CD4-positive, CD25-positive, alpha-beta regulatory T cell (primary cell): Measurements from ENCODE around the gene TMEM163. TPM values are rescaled to one million over a fixed set of nuclear protein-coding genes. Genes with fewer than 3 reads are reported as not detected.

ENCODE experiments used
- ATAC-seq, 2 donors: fragments of 150-1000 bp; cut with Tn5 transposase; one replicate each; pipeline ENCODE4 v1.10.0; 2021; ENCODE audit warnings: low read depth in 2 of 2, moderate number of reproducible peaks in 2 of 2, moderate library complexity in 1 of 2
- DNase-seq, 3 donors: peaks; one replicate each; pipeline versions ENCODE4 v3.0.0 to v3.0.0-alpha.2; 2012 to 2022; ENCODE audit warnings: mixed read lengths in 1 of 3
- H3K27ac ChIP-seq: one replicate; pipeline ENCODE4 v1.7.0; 2013; ENCODE audit warnings: mild to moderate bottlenecking, low read length; ENCODE audit not compliant: insufficient read depth, poor library complexity, severe bottlenecking
- H3K27me3 ChIP-seq: one replicate; pipeline ENCODE4 v1.7.0; 2013; ENCODE audit warnings: low read length; ENCODE audit not compliant: control insufficient read depth, insufficient read depth
- H3K36me3 ChIP-seq: one replicate; pipeline ENCODE4 v1.7.0; 2013; ENCODE audit warnings: mild to moderate bottlenecking, low read length, moderate library complexity; ENCODE audit not compliant: control insufficient read depth, insufficient read depth
- H3K4me1 ChIP-seq: 2 replicates; pipeline ENCODE4 v1.7.0; 2013; ENCODE audit warnings: mild to moderate bottlenecking, low read length; ENCODE audit not compliant: insufficient read depth, control insufficient read depth, poor library complexity, severe bottlenecking
- H3K4me3 ChIP-seq: one replicate; pipeline ENCODE4 v1.7.0; 2013; ENCODE audit warnings: low read depth, mild to moderate bottlenecking, low read length, moderate library complexity
- H3K9me3 ChIP-seq, 2 experiments: 1 replicate in 1 of 2; 2 replicates in 1 of 2; pipeline ENCODE4 v1.7.0; 2013; ENCODE audit warnings: low read length in 2 of 2, mild to moderate bottlenecking in 1 of 2, moderate library complexity in 1 of 2; ENCODE audit not compliant: control insufficient read depth in 2 of 2
- H3K27ac Mint-ChIP-seq, 3 donors: one replicate each; pipeline ENCODE4 v1.8.0; 2020 to 2022; ENCODE audit warnings: mild to moderate bottlenecking in 3 of 3, mixed read lengths in 3 of 3, moderate library complexity in 2 of 3
- H3K27me3 Mint-ChIP-seq: one replicate; pipeline ENCODE4 v1.8.0; 2022; ENCODE audit warnings: mild to moderate bottlenecking, mixed read lengths
- H3K36me3 Mint-ChIP-seq: one replicate; pipeline ENCODE4 v1.8.0; 2020; ENCODE audit warnings: mixed read lengths
- H3K4me1 Mint-ChIP-seq, 4 donors: one replicate each; pipeline ENCODE4 v1.8.0; 2020 to 2022; ENCODE audit warnings: mixed read lengths in 4 of 4, mild to moderate bottlenecking in 1 of 4
- H3K4me3 Mint-ChIP-seq, 4 donors: one replicate each; pipeline ENCODE4 v1.8.0; 2020 to 2022; ENCODE audit warnings: mild to moderate bottlenecking in 4 of 4, mixed read lengths in 4 of 4, moderate library complexity in 3 of 4
- H3K9me3 Mint-ChIP-seq, 7 donors: one replicate each; pipeline ENCODE4 v1.8.0; 2020 to 2022; ENCODE audit warnings: mixed read lengths in 7 of 7, mild to moderate bottlenecking in 3 of 7, moderate library complexity in 2 of 7
- polyA plus RNA-seq, 4 donors: library from polyadenylated mRNA; unstranded; fragments of 300-500 nt; fragmentation: Illumina TruSeq; gene quantifications; one replicate each; pipeline ENCODE4 v1.2.3, GENCODE V29; 2021
- total RNA-seq: library from RNA; stranded (reverse); gene quantifications from one replicate; pipeline ENCODE4 v1.2.3, GENCODE V29; 2022

The TMEM163 gene
- total and polyA plus RNA-seq, 5 donors from 2014 or later: 0.08 to 1.0 (median 0.33) TPM

DNA sequence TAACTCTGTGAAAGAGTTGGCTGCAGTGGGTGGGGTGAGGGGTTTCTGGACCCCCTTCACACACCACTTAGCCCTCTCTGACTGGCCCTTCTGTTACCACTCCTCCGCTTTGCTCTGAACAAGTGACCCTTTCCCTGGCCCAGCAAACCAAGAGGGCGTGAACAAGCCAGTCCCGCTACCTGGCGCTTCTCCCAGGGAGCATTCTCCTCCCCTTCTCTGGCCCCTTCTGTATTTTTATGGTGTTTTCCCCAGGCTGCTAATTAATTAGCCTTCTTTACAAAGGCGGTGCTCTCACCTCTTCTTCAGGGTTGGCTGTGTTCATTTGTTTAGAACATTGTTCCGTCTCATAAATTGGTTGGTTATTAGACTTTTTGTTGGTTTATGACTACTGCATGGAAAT is 284.8 kb downstream of the TMEM163 start:
- Mint-ChIP-seq H3K4me3 (no peak overlapping the region), H3K4me1 (peaks cover 0 to 4% (median 0%) of the 10 kb centered on the region in 4 donors), H3K27me3 (no peaks in the 10 kb centered on the region), H3K36me3 (peaks cover 59% of the 10 kb centered on the region), H3K9me3 (no peaks in the 10 kb centered on the region), H3K27ac (no peak overlapping the region)
- Histone ChIP-seq H3K27ac (no peak overlapping the region), H3K9me3 (no peaks in the 10 kb centered on the region), H3K36me3 (peaks cover 51% of the 10 kb centered on the region), H3K4me1 (no peaks in the 10 kb centered on the region), H3K4me3 (no peak overlapping the region), H3K27me3 (no peaks in the 10 kb centered on the region)
- DNase-seq: no peak
- no peak for ATAC-seq

GRCh38 chr2:134433469-134433868 is 285.3 kb downstream of the TMEM163 start:
- Mint-ChIP-seq H3K4me1 (peaks cover 0 to 2% (median 0%) of the 10 kb centered on the region in 4 donors), H3K27me3 (no peaks in the 10 kb centered on the region), H3K9me3 (no peaks in the 10 kb centered on the region), H3K4me3 (no peak overlapping the region), H3K27ac (no peak overlapping the region), H3K36me3 (peaks cover 58% of the 10 kb centered on the region)
- peaks cover 56% of the 10 kb centered on the region for H3K36me3 ChIP-seq
- no peak for ATAC-seq
- no peaks in the 10 kb centered on the region for H3K27me3 ChIP-seq
- no peaks in the 10 kb centered on the region for H3K9me3 ChIP-seq
- H3K4me1 ChIP-seq: no peaks in the 10 kb centered on the region
- DNase-seq: no peak
- no peak overlapping the region for H3K27ac ChIP-seq
- H3K4me3 ChIP-seq: no peak overlapping the region

GRCh38 chr2:134432435-134432883 is 286.3 kb downstream of the TMEM163 start:
- H3K27me3 ChIP-seq: no peaks in the 10 kb centered on the region
- no peaks in the 10 kb centered on the region for H3K9me3 Mint-ChIP-seq
- H3K4me3 ChIP-seq: no peak overlapping the region
- peaks cover 64% of the 10 kb centered on the region for H3K36me3 ChIP-seq
- no peak overlapping the region for H3K27ac ChIP-seq
- peaks cover 0 to 2% (median 0%) of the 10 kb centered on the region in 4 donors for H3K4me1 Mint-ChIP-seq
- ATAC-seq (no peak), DNase-seq (no peak)
- no peaks in the 10 kb centered on the region for H3K9me3 ChIP-seq
- peak overlapping the region in 1 of 3 donors; percentile 18 for H3K27ac Mint-ChIP-seq
- peaks cover 57% of the 10 kb centered on the region for H3K36me3 Mint-ChIP-seq
- no peak overlapping the region for H3K4me3 Mint-ChIP-seq
- H3K4me1 ChIP-seq: no peaks in the 10 kb centered on the region
- H3K27me3 Mint-ChIP-seq: no peaks in the 10 kb centered on the region

GRCh38 chr2:134431838-134432434 is 286.9 kb downstream of the TMEM163 start:
- H3K36me3 Mint-ChIP-seq: peaks cover 62% of the 10 kb centered on the region

DNA sequence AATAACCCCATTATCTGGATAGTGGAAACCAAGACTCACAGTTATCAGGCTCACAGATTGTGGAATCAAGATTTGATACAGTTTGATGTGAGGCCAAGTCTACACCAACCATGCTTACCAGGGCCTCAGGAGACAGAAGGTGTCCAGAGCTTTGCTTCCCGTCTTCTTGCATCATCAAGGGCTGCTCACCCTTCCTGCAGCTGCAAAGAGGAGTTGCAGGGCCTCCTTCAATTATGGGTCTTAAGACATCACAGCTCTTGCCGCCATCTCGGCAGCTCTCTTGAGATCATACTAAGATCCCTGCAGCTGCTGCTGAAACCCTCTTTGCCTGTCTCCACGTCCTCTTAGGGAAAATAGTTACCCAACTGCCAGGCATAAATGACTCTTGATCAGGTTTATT is 288.9 kb downstream of the TMEM163 start:
- Mint-ChIP-seq H3K9me3 (no peaks in the 10 kb centered on the region), H3K27me3 (no peaks in the 10 kb centered on the region), H3K27ac (no peak overlapping the region), H3K4me1 (peaks cover 0 to 7% (median 1%) of the 10 kb centered on the region in 4 donors), H3K4me3 (no peak overlapping the region), H3K36me3 (peaks cover 65% of the 10 kb centered on the region)
- ATAC-seq (no peak), DNase-seq (no peak)
- Histone ChIP-seq H3K27me3 (no peaks in the 10 kb centered on the region), H3K4me1 (no peaks in the 10 kb centered on the region), H3K27ac (no peak overlapping the region), H3K9me3 (no peaks in the 10 kb centered on the region), H3K36me3 (peaks cover 50% of the 10 kb centered on the region), H3K4me3 (no peak overlapping the region)

More at GRCh38 chr2:134431838-134432434, 286.9 kb downstream of the TMEM163 start:
- Mint-ChIP-seq H3K27me3 (no peaks in the 10 kb centered on the region), H3K27ac (peak overlapping the region in 1 of 3 donors; percentile 18), H3K9me3 (no peaks in the 10 kb centered on the region), H3K4me3 (no peak overlapping the region), H3K4me1 (peaks cover 0 to 2% (median 0%) of the 10 kb centered on the region in 4 donors)
- DNase-seq (no peak), ATAC-seq (no peak)
- H3K4me3 ChIP-seq: no peak overlapping the region
- H3K4me1 ChIP-seq: no peaks in the 10 kb centered on the region
- H3K36me3 ChIP-seq: peaks cover 65% of the 10 kb centered on the region
- no peaks in the 10 kb centered on the region for H3K9me3 ChIP-seq
- no peaks in the 10 kb centered on the region for H3K27me3 ChIP-seq
- H3K27ac ChIP-seq: no peak overlapping the region

GRCh38 chr2:134426721-134427120 is 292.1 kb downstream of the TMEM163 start:
- DNase-seq (no peak), ATAC-seq (no peak)
- no peaks in the 10 kb centered on the region for H3K4me1 ChIP-seq
- H3K9me3 ChIP-seq: no peaks in the 10 kb centered on the region
- H3K27me3 Mint-ChIP-seq: no peaks in the 10 kb centered on the region
- no peak overlapping the region for H3K4me3 Mint-ChIP-seq
- H3K27ac Mint-ChIP-seq: no peak overlapping the region
- H3K4me1 Mint-ChIP-seq: peaks cover 0 to 10% (median 0%) of the 10 kb centered on the region in 4 donors
- no peaks in the 10 kb centered on the region for H3K9me3 Mint-ChIP-seq
- H3K36me3 Mint-ChIP-seq: peaks cover 60% of the 10 kb centered on the region
- no peak overlapping the region for H3K4me3 ChIP-seq
- peaks cover 62% of the 10 kb centered on the region for H3K36me3 ChIP-seq
- no peak overlapping the region for H3K27ac ChIP-seq
- no peaks in the 10 kb centered on the region for H3K27me3 ChIP-seq

DNA sequence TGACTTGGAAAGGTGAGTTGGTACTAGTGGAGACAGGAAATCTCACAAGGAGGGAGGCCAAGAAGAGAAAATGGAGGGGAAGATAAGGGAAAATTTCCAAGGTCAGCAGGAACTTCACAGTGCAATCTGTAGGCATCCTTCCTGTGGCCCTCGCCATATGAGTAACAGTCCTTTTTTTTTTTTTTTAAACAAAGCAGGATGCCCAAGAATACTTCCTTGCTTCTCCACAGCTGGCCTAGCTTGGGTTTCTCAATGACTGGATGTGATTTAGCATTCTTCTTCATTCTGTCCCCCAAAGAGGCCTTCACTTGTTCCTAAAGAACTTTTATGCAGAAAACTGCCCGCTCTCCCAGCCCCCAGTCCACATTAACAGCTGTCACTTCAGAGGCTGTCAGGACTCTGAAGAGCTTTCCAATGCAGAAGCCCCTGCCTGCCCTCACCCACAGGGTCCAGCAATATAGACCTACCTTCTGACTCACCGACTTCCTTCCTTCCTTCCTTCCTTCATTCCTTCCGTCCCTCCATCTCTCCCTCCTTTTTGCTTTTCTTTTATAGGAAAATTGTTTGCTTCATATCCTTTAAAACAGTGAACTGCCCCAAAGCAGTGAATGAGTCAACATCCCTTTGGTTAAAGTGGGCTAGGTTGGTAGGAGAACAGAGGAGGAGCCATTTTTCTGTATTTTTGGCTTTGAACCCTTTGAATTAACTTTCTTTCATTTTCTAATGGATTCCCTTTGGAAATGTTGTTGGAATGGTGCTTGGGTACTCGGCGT is 292.9 kb downstream of the TMEM163 start:
- ATAC-seq (no peak), DNase-seq (no peak)
- Mint-ChIP-seq H3K27me3 (no peaks in the 10 kb centered on the region), H3K4me1 (peaks cover 0 to 10% (median 0%) of the 10 kb centered on the region in 4 donors), H3K9me3 (no peaks in the 10 kb centered on the region), H3K4me3 (no peak overlapping the region), H3K36me3 (peaks cover 53% of the 10 kb centered on the region), H3K27ac (peak overlapping the region in 2 of 3 donors; percentile 23 to 30)
- H3K4me3 ChIP-seq: no peak overlapping the region
- peaks cover 55% of the 10 kb centered on the region for H3K36me3 ChIP-seq
- H3K27ac ChIP-seq: no peak overlapping the region
- no peaks in the 10 kb centered on the region for H3K9me3 ChIP-seq
- no peaks in the 10 kb centered on the region for H3K4me1 ChIP-seq
- H3K27me3 ChIP-seq: no peaks in the 10 kb centered on the region
